NCI-H146 (cell line): Measurements from ENCODE around the gene FAM168A.
A peak's percentile ranks its signal among the peaks of the same experiment; 100 is the strongest.

ENCODE experiments used
- DNase-seq: peaks from one replicate; lab custom pipeline; 2025; lab: John Stamatoyannopoulos, UW

FAM168A gene

DNA sequence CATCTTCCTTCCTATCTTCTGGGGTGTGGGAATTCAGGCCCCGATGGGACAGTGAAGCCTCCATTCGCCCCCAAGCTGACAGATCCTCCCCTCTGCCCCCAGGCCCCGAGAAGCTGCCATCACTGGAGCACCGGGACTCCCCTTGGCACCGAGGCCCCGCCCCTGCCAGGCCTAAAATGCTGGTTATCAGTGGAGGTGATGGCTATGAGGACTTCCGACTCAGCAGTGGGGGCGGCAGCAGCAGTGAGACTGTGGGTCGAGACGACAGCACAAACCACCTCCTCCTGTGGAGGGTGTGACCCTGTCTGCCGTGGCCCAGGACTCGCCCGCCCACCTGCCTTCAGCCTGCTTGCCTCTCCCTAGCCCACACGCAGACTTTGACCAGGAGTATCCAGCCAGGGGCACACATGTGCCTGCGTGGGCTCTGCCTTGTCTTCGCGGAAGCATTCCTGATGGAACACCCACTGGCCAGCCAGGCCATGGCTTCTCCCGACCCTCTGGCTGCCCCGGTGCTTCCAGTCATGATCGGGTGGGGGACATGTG, 230.4 kb downstream of the FAM168A start:
- DNase-seq, result no peak

DNA sequence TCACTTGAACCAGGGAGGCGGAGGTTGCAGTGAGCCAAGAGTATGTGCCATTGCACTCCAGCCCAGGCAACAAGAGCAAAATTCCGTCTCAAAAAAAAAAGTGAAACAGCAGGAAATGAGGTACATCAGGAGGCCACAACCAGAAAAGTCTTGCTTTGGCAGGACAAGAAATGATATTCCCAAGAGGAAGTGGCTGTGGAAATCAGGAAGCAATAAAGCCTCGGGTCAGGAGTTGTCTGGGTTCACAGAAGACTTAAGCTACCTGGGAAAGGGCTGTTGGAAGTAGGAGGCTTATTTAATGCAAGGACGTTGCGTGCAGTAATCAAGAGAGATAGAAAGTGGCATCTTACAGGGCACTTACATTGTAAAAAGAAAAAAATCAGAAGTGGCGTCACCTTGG, 231.0 kb downstream of the FAM168A start:
- DNase-seq, result no peak

DNA sequence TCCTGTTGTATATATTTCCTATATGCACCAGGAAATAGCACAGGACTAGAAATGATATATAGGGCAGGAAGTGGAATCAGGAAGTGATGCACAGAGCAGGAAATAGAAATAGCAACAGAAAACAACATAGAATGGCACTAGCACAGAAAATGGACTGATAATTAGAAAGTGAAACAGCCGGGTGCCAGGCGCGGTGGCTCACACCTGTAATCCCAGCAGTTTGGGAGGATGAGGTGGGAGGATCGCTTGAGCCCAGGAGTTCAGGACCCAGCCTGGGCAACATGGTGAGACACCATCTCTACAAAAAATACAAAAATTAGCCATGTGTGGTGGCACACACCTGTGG, 231.7 kb downstream of the FAM168A start:
- no peak for DNase-seq

DNA sequence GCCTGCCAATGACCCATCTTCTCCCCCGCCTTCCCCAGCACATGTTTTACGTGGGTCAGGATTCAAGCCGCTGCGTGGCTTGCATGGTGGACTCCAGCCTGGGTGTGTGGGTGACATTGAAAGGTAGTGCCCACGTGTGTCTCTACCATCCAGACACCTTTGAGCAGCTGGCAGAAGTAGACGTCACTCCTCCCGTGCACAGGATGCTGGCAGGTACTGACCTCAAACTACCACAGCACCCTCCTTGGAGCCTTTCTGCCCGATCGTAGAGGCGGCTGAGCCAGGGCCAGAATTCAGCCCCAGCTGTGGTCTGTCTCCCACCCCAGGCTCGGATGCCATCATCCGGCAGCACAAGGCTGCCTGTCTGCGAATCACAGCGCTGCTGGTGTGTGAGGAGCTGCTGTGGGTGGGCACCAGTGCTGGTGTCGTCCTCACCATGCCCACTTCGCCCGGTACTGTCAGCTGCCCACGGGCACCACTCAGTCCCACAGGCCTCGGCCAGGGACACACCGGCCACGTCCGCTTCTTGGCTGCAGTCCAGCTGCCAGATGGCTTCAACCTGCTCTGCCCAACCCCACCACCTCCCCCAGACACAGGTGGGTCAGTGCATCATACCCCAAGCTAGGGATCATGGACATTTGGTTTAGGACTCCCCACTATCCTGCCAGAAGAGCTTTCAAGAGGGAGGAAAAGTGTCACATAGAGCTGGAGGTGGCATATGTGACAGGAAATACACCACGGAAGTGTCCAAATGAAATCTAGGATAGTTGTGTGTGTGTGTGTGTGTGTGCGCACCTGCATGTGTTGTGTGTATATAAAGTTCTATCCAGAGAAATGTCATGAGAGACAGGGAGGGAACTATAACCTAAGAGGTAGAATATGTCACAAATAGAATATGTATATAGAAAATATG, 232.3 kb downstream of the FAM168A start:
- DNase-seq, result no peak

DNA sequence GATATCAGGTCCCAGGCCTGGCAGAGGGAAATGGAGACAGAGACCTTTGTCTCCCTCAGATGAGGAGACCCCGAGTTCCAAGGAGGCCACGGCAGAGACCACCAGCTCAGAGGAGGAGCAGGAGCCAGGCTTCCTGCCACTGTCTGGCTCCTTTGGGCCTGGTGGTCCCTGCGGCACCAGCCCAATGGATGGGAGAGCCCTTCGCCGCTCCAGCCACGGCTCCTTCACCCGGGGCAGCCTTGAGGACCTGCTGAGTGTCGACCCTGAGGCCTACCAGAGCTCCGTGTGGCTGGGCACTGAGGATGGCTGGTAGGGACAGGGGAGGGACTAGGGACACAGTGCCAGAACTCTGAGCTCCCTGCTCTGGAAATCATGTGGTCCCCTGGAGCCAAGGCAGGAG, 234.8 kb downstream of the FAM168A start:
- DNase-seq, result no peak

DNA sequence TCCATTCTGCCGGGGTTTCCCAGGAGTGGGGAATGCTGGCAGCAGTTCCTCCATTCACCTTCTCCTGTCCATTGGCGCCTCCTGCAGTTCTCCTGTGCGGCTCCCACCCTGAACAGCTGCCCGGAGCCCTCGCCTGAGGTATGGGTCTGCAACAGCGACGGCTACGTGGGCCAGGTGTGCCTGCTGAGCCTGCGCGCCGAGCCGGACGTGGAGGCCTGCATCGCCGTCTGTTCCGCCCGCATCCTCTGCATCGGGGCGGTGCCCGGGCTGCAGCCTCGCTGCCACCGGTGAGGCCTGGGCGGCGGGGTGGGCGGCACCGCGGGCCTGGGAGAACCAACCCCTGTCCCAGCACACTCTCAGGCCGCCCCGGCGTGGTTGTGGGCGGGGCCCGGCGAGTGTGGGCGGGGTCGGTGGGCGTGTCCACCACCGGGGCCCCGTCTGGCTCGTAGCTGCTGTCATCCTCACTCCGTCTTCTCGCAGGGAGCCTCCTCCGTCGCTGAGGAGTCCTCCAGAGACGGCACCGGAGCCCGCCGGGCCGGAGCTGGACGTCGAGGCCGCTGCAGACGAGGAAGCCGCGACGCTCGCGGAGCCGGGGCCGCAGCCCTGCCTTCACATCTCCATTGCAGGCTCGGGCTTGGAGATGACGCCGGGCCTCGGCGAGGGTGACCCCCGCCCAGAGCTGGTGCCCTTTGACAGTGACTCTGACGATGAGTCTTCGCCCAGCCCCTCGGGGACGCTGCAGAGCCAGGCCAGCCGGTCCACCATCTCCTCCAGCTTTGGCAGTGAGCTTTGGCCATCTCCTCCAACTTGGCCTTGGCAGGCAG, 235.7 kb downstream of the FAM168A start:
- peak; percentile 79 for DNase-seq

DNA sequence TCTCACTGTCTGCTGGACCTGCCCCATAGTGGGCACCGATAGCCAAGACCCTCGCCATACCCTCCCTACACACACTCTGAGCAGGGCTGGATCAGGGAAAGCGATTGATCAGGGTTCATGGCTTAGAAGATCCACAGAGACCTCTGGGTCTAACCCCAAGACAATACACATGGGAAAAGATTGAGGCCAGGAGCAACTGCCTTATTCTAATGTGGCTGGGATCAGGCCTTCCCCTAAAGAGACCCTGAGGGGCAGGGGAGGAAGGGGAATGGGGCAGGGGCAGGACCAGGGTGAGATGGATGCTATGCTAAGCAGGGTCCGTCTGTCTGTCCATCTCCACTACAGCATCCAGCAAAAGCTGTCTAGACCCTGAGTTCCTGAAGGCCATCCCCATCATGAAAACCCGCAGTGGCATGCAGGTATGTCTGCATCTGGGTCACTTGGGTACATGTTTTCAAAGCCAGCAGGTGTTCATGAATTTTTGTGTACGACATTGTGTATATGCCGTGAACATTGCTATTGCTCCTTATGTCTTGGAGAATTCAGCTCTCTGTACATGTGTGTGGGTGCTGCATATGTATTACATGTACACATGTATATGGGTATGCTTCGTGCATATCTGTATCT, 237.1 kb downstream of the FAM168A start:
- DNase-seq, result no peak

DNA sequence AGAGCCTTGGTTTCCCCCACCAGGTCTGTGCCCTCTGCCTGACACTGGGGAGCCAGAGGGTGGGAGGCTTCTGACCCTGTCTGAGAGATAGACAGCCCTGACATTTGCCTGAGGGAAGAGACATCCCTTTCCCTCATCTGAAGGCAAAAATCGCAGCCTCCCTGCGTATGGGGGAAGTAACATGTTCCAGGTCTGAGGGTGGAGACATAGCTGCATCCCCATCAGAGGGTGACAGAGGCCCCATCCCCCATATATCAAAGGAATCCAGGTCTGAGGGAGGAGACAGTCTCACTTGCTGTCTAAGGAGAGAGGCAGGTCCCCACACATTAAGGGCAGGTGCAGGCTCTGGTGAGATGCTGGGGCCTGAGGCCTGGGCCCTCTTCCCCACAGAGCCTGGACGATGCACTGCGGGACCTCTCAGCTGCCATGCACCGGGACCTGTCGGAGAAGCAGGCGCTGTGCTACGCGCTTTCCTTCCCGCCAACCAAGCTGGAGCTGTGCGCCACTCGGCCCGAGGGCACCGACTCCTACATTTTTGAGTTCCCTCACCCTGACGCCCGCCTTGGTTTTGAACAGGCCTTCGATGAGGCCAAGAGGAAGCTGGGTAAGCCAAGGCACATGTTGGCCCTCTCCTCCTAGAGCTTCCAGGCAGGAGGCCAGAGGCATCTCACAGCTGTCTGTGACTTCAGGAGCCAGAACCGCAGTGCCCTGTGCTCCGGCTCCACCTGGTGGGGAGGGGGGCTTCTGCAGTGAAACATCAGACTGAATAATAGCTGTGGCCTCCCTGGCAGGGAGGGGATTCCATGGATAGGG, 237.8 kb downstream of the FAM168A start:
- peak; percentile 38 for DNase-seq

DNA sequence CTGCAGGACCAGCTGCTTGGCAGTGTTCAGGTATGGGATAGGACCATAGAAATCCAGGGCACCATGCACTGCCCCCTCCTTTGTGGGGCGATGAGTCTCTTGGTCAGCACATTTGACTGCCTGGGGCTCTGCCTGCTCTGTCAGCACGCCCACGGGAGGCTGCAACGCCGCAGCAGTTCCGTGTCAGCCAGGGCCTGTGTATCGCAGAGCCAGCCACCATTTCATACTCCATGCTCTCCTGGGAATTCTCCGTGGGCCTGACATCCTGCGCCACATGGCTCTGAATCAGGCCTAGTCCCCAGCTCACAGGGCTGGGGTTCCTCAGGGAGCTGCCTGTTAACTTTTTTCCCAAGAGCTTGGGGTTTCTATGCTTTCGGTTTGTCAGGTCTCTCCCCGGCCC, 238.6 kb downstream of the FAM168A start:
- DNase-seq, result no peak

DNA sequence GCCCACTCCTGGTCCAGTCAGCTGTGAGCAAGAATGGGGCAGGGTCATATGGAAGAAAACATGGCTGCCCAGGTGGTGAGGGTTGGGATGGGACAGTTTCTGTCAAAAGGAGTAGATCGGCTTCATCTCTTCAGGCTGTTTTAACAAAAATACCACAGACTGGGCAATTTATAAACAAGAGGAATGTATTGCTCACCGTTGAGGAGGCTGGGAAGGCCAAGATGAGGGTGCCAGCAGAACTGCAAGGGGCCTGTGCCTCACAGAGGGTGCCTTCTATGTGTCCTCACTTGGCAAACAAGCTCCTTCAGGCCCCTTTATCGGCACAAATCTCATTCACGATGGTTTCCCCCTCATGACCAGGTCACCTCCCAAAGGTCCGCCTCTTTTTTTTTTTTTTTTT, 239.8 kb downstream of the FAM168A start:
- DNase-seq, result no peak

DNA sequence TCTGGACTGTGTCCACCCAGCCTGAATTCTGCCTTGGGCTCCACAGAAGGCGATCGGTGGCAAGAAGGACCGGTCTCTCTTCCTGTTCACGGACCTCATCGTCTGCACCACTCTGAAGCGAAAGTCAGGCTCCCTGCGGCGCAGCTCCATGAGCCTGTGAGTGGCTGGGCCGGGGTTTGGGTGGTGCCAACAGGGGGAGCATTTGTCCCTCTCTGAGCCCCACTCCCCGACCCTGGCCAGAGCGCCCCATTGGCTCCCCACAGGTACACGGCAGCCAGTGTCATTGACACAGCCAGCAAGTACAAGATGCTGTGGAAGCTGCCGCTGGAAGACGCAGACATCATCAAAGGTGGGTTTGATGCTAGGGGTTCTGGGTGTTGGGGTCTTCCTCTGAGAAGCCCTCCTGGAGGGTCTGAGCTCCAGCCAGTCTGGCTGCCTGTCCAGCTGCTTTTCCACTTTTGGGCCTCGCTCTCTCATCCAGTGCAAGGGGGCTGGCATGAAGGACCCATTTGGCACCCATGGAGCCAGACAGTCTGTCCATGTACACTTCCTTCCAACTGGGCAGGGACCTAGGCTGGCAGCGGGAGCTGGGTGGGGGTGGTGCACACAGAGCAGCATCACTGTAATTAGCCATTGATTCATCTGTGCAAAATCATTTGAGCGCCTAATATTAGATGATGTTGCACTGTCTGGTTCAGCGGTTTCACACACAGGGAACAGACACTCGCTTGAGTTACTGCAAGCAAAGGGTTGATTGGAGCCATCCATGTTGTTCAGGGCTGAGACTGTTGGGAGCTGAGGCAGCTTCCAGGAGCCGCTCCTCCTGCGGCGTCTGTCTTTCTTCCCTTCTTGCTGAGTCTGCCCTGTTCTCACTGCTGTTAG, 240.7 kb downstream of the FAM168A start:
- no peak for DNase-seq

DNA sequence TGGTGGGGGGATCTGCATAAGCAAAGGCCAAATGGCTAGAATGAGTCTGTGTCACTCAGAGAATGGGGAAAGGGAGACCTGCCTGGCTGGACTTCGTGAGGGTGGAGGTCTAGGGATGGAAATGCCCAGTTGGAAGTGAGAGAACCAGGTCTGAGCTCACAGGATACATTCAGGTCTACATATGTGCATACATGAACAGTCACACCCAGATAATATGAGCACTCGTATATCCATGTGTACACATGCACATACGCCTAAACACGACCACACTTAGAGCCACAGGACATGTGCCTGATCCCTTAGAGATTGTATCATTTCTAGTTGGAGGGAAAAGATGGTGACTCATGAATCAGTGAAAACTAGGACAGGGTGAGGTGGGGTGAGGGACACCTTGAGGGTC, 242.8 kb downstream of the FAM168A start:
- DNase-seq, result no peak

DNA sequence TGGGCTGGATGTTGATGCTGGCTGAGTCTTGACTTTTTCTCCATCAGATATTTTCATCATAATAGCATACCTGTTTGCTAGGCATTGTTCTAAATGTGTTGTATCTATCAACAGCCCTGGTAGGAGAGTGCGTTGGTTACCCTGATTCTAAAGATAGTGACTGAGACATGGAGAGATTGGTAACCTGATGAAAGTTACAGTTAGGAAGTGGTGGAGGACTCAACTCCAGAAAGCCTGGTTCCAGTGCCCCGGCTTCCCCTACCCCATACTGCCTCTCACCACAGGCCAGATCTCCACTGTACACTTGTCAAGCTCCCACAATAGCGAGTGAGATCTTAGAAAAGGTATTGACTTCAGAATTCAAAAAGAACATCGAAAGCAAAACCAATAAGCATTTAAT, 244.5 kb downstream of the FAM168A start:
- no peak for DNase-seq

DNA sequence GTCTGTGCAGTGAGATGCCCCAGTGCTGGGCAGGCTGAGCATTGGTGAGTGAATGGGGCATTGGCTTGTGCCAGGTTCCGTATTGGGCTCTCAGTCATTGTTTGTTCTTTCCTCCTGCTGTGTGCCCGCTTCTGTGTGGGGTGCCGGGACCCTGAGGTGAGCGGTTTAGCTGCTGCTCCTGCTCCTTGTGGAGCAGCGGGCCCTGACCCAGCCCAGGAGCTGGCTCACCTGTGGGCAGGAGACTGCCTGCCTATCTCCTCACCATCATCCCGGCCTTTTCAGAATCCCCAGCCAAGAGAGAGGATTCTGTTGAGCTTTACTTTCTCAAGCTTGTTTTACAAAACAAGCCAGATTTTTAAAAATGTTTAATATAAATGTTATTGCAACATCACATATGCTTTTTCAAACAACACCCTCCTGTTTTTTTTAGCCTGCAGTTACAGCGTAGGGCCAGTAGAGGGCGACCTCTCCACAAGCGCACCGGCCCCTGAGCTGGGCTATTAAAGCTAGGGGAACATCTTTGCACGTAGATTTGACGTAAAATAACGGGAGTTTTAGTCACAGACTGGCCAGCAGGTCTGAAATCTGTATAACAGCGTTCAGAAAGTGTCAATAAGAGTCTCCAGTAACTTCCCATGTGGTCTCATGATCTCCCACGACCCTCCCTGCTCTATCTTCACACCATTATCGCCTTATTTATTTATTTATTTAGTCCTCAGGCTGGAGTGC, 246.8 kb downstream of the FAM168A start:
- peak; percentile 57 for DNase-seq
